GM10266 (cell line): Measurements from ENCODE around the gene MAN1A2.
"Not testable (repeated sequence)": the region's sequence is repeated elsewhere in the genome, so short reads cannot be mapped to it uniquely, and the experiment has no call there.

ENCODE experiments used
- DNase-seq: peaks from one replicate; pipeline ENCODE4 v3.0.0; 2012; ENCODE audit errors: extremely low spot score
- TF ChIP-seq, protein P1 (sequence below): IDR thresholded peaks from 2 replicates; pipeline ENCODE4 v1.5.1; 2012; ENCODE audit warnings: mild to moderate bottlenecking, low read depth; ENCODE audit not compliant: control insufficient read depth, insufficient read depth; ENCODE audit errors: missing control alignments

Gene MAN1A2

GRCh38 chr1:117541585-117541984 lies 174.3 kb downstream of the MAN1A2 start:
- TF ChIP-seq, protein P1, sequence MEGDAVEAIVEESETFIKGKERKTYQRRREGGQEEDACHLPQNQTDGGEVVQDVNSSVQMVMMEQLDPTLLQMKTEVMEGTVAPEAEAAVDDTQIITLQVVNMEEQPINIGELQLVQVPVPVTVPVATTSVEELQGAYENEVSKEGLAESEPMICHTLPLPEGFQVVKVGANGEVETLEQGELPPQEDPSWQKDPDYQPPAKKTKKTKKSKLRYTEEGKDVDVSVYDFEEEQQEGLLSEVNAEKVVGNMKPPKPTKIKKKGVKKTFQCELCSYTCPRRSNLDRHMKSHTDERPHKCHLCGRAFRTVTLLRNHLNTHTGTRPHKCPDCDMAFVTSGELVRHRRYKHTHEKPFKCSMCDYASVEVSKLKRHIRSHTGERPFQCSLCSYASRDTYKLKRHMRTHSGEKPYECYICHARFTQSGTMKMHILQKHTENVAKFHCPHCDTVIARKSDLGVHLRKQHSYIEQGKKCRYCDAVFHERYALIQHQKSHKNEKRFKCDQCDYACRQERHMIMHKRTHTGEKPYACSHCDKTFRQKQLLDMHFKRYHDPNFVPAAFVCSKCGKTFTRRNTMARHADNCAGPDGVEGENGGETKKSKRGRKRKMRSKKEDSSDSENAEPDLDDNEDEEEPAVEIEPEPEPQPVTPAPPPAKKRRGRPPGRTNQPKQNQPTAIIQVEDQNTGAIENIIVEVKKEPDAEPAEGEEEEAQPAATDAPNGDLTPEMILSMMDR = no peak
- DNase-seq = no peak

DNA sequence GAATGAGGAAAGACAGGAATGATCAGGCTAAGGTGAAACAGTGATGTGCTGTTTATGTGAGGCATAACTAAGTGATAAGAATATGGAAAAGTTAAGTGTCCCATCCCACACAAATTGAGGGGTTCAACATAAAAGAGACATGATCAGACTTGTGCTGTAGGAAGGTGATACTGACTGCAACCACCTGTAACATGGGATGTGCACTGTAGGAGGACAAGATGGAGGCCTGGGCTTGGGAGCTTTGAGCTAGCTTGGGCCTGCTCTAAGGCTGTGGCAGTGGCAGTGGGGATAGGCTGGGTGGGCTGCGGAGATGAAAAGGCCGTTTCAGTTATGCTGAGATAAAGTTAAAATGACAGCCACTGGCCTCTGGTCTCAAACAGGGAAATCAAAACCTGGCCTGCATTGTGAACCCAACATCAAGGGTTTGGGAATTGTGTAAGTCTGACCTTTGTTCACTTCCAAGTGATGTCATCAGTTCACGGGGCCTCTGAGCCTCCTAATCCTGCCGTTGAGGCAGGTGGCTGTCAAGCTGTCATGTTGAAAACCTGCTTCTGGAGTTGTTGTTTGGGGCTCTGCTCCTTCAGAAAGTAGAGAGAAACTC lies 177.4 kb downstream of the MAN1A2 start:
- TF ChIP-seq, protein P1 = no peak

GRCh38 chr1:117546467-117546866 lies 179.2 kb downstream of the MAN1A2 start:
- TF ChIP-seq, protein P1 = no peak
- no peak for DNase-seq

More for the DNA sequence above, 177.4 kb downstream of the MAN1A2 start:
- DNase-seq = no peak

- no peak for DNase-seq
- TF ChIP-seq, protein P1 = no peak
These were observed 186.2 kb downstream of the MAN1A2 start for GRCh38 chr1:117553471-117553870.

DNA sequence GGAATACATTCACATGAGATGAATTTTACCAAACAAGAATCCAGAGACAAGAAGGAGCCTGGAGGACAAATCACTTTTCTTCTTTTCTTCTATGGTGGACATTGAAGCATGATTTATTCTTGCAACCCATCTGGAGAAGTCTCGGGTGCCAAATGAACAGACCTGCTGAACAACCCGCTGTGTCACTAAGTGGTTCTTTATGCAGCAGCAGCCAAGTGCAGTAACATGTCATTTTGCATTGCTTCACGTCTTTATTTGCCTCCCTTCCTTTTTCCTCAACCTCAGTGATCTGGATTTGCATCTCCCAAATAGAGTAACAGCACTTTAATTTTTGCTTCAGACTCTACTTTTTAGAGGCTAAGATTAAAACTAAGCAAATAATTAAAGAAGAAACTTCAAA lies 188.6 kb downstream of the MAN1A2 start:
- TF ChIP-seq, protein P1 = no peak
- DNase-seq = no peak

- TF ChIP-seq, protein P1 = no peak
- no peak for DNase-seq
These were observed 189.1 kb downstream of the MAN1A2 start for GRCh38 chr1:117556341-117556740.

GRCh38 chr1:117556976-117557375 lies 189.7 kb downstream of the MAN1A2 start:
- TF ChIP-seq, protein P1 = no peak
- no peak for DNase-seq

DNA sequence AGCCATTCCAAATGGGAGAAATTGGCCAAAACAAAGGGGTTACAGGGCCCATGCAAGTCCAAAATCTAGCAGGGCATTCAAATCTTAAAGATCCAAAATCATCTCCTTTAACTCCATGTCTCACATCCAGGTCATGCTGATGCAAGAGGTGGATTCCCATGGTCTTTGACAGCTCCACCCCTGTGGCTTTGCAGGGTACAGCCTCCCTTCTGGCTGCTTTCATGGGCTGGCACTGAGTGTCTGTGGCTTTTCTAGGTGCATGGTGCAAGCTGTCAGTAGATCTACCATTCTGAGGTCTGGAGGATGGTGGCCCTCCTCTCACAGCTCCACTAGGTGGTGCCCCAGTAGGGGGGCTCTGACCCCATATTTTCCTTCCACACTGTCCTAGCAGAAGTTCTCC lies 191.2 kb downstream of the MAN1A2 start:
- not testable (repeated sequence) for DNase-seq
